Activated CD8-positive, alpha-beta memory T cell treated with anti-CD3 and anti-CD28 coated beads, Interleukin-2, amount 50 U/mL, for 48 hours (primary cell): ENCODE measurements around the gene NLRP5.
A peak's percentile ranks its signal among the peaks of the same experiment; 100 is the strongest.
"Not testable (repeated sequence)": the region's sequence is repeated elsewhere in the genome, so short reads cannot be mapped to it uniquely, and the experiment has no call there.

ENCODE experiments used
- DNase-seq: peaks from one replicate; pipeline ENCODE4 v3.0.0-alpha.2; 2020

NLRP5 gene

DNA sequence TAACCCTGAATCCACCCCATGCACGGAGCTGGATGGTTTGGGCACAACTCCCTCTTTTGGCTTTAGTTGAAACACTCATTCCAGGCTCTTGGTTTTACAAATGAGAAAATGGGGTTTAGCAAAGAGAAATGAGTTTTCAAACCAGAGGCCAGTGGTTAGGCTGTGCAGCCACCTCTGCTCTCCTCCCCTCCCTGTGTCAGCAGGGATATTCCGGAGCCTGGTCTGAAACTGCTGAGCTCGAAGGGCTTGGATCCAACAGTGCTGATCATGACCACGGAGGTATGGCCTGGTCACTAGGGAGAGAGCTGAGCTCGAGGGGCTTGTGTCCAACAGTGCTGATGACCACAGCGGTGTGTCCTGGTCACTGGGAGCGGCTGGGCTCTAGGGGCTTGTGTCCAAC, 93.0 kb downstream of the NLRP5 start:
- no peak for DNase-seq

DNA sequence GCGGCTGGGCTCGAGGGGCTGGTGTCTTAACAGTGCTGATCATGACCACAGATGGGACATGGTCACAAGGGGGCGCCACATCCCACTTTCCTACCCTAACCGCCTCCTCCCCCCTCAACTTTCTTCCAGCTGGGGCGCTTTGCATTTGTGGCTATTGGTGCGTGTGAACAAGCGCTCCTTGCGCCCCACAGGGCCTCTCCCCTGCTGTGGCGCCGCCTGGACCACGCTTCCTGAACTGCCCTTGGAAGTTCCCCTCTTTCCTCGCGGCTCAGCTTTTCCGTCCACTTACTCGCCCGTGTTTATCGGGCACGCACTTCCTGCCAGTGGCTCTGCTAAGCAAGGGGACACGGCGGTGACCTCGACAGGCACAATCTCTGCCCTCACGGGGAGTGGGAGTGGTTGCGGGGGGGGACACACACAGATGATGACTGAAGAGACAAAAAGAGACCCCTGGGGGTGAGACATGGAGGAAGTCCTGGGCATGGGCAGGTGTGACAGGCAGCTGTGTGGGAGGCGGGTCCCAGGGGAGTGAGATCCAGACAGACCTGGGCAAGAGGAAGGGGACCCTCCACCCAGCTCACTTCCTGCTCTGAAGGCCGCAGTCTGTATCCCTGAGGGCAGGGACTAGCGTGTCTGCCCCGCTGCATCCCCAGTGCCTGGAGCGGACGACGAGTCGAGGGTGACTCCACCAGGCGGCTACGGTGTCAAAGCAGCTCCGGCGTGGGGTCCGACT, 94.3 kb downstream of the NLRP5 start:
- peak; percentile 91 for DNase-seq

DNA sequence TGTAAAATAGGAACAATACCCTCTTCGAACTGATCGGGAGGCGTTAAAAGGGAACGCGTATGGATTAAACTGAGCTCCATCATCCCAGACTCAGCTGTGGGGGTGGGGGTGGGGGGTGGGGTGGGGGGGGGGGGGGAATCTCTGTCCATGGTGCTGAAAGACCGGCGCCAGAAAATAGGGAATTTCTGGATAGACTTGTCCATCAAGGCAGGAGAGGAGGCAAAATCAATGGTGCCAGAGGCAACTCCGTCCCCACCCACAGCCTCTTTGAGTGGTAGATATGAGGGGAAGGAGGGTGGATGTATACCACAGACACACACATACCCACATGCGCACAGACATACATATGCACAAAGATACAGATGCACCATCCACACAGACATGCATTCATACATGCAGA, 97.1 kb downstream of the NLRP5 start:
- DNase-seq = no peak

DNA sequence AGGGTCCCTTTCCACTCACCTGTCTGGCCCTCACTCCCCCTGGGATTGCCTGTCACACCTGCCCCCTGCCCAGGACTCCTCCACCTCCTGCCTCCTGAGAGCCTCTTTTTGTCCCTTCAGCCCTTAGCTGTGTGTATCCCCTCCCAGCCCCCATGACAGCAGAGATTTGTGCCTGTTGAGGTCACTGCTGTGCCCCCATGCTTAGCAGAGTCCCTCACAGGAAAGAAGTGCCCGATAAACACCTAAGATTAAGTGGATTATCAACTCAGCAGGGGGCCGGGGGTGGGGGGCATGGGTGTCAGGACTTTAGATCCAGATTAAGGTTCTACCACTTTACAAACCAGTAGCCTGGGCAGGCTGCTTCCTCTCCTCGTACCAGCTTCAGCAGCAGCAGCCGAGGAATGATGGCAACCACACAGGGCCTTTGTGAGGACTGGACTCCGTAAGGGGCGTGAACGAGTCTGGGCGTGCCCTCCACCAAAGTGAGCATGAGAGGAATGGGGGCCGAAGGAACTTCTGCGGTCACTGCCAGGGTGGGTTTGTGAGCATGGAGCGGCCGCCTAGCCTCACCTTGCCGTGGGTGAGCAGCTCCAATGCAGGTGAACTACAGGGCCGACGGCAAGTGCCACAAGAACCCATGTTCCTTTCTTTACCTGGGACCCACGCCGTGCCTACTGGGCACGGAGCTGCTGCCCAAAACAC, 98.4 kb downstream of the NLRP5 start:
- no peak for DNase-seq

DNA sequence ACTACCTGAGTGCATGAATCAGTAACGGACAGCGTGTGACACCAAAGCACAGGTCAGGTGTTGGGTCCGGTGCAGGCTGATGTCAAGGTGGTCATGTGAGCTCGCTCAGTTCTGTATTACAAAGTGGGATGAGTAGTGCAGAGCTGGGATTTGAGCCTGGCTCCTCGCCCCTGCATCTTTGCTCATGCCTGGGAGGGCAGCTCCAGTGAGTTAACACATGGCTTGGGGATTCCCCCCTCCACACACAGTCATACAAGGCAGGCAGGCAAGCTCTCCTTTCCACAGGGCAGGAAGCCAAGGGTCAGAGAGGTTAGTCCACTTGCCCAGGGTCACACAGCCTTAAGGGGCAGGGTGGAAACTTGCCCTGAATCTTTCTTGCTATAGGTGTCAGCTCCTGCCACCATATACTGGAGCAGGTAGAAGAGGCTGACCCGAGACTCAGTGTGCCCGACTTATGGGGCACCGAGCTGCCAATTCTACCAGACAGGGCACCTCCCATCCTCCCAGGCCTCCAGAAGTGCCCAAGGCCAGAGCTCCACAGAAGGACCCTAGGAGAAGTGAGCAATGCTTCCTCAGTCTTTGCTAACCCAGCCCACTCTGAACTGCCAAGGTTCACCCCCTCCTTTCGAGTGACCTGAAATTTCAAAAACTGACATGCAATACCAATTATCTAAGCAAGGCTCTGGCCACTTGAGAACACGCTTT, 99.1 kb downstream of the NLRP5 start:
- DNase-seq = no peak

DNA sequence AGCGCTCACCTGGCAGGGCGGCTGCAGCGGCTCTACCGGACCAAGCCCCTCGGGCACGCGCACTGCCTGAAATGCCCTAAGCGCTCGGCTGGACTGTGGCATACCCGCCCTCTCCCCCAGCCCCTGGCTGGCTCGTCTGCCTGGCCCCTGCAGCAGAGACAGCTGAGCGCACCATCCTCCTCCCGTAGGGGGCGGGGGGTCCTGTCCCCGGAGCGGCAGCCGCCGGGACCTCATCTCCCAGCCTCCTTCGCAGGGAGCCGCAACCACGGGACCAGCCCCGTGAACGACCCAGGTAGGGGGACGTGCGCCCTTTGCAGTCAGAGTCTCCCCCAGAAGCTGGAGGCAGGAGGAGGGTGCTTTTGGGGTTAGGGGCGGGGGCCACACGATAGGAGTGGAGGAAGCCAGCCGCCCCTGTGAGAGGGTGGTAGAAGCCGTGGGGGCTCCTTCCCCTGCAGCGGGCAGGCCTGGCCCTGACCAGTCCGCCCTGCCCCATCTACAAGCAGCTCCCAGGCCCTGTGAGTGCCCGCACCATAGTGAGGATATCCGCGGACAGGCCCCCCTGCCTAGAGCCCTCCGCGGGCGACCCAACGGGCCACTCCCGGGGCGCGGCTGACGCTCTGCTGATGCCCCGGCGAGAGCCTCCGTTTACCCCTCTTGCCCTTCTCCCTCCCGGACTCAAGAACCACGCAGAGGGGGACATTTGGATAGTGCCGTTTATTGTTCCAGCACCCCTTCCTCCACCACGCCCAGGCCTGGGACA, 100.3 kb downstream of the NLRP5 start:
- no peak for DNase-seq

DNA sequence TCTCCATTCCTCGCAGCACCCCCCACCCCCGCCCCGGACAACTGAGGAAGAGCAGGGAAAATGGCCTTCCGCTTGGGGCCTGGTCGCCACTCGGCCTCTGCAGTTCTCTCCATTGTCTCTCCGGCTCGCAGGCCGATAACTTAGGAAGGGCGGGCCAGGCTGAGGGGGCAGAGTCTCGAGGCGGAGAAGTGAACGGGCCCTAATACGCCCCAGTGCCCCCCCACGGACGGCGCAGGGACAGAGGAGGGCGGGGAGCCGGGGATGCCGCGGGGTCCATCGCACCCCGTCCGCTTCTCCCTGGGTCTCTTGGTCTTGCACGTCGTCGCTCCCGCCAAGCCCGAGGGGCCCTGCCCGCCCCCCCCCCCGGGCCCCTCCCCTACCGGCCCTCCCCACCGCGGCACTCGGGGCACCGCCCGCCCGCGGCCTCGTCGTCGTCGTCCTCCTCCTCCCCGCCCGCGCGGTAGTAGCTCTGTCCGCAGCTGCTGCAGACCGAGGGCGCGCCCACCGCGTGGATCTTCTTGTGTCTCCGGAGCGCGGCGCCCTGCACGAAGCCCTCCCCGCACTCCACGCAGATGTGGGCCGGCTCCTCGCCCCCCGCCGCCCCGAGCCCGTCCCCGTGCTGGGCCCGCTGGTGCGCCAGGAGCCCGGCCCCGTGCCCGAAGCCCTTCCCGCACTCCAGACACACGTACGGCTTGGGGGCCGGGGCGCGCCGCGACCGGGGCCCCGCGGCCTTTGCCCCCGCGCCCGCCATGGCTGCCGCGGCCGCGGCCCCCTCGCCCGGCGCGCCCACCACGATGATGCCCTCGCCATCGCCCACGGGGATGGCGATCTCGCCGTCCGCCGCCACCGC, 101.3 kb downstream of the NLRP5 start:
- no peak for DNase-seq

DNA sequence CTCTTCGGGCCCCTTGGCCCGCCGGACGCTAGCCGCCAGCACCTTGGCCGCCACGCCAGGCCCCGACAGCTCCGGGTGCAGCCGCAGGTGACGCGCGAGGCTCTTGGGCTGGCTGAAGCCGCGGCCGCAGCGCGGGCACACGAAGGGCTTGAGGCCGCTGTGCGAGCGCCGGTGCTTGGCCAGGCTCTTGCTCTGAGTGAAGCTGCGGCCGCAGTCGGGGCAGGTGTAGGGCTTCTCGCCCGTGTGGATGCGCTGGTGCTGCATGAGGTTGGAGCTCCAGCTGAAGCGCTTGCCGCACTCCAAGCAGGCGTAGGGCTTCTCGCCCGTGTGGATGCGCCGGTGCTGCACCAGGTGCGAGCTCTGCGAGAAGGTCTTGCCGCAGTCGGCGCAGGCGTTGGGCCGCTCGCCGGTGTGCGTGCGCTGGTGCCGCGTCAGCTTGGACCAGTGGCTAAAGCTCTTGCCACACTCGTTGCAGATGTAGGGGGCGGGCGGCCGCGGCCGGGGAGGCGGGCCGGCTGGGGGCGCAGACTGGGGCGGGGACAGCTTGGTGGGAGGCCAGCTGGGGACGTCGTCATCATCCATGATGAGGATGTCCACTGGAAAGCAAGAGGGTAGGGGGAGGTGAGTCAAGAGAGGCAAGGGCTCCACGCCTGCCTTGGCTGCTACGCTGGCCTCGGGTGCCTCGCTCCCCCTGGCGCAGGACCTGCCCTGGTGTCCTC, 102.1 kb downstream of the NLRP5 start:
- no peak for DNase-seq

DNA sequence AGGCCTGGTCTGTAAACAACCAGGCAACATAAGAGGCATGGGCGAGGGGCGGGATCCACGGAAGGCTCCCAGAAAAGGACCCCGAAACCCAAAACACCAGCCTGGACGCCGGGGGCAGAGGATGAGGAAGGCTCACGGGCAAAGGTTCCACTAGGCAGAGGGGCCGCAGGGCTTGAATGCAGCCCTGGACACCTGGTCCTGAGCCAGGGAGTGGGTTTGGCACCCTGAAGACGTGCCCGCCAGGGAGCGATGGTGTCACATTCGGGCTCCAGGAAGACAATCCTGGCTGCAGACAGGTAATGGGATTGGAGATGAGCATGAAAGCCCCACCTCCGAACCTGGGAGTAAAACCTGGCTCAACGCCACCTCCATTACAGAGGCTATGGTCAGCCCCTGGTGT, 102.8 kb downstream of the NLRP5 start:
- DNase-seq = no peak

DNA sequence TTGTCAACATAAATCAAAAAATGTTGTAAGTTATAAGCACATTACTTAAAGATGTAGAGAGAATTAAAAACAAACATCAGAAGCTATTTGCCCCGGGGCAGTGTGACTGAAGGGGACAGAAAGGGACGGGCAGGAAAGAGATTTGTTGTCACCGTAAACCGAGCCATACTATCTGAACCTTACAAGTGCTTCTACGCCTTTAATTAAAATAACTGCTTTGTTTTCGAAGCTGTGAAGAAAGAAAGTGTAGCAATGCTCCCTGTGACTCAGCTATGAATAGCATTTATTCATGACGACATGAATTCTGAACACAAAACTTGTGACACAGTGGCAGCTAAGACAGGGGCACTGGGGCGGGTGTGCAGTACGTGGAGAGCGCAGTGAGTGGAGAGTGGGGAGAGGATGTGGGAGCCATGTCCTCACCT, 104.5 kb downstream of the NLRP5 start:
- DNase-seq = no peak

DNA sequence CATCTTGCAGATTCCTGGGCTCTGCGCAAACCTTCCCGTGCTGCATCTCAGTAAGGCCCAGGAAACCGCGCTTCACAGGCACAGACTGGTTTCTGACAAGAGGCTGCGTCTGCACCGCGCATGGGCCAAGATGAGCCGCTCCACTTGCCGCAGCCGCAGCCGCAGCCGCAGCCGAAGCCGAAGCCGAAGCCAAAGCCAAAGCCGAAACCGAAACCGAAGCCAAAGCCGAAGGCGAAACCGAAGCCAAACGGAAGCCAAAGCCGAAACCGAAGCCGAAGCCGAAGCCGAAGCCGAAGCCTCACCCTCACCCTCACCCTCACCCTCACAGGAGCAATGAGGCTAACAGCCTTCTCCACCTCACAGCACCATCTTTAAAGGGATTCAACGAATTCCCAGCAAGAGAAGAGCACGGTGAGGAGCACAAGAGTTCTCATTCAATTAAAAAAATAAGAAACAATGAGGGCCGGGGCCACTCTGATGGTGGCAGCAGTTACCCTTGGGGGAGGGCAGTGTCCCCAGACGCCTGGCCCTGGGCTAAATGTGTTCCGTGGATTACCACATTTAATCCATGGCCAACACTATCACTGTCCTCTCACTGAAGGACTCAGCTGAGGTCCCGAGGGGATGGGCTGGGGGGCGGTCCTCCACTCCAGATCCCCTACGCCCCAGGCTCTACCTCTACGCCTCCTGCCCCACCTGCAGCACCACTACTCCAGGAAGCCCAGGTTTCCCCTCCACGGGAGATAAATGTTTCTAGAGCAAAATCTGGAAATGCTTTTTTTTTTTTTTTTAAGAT, 105.4 kb downstream of the NLRP5 start:
- no peak for DNase-seq

DNA sequence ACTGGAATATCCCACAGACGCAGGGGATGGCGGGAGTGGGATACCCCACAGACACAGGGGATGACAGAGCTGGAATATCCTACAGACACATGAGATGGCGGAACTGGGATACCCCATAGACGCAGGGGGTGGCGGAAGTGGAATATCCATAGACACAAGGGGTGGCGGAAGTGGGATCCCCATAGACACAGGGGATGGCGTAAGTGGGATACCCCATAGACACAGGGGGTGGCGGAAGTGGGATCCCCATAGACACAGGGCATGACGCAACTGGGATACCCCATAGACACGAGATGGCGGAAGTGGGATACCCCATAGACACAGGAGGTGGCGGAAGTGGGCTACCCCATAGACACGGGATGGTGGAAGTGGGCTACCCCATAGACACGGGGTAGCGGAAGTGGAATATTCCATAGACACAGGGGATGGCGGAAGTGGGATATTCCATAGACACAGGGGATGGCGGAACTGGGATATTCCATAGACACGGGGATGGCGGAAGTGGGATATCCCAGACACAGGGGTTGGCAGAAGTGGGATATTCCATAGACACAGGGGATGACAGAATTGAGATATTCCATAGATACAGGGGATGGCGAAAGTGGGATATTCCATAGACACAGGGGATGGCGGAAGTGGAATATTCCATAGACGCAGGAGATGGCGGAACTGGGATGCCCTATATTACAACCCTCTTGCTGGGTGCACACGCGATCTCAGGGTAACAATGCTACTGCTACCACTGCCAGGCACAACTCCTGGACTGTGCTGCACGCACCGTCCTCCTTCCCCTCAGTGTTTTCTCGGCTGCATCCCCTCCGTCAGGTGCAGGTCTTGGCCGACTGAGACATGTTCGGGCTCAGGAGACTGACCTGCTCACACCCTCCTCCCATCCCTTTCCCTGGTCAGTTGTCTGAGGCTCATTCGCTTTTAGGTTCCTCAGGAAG, 106.4 kb downstream of the NLRP5 start:
- no peak for DNase-seq

DNA sequence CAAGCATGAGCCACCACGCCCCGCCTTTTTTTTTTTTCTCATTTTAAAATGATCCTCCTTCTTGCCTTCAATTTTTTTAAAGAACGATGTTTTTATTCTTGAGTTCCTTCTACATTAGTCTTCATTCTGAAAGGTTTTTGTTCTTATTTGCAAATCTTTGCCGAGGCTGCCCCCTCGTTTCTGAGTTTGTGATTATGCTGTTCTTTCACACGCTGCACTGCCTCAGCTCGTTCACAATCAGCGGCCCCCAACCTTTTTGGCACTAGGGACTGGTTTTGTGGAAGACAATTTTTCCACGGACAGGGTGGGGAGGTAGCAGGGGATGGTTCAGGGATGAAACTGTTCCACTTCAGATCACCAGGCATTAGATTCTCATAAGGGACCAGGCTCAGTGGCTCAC, 107.9 kb downstream of the NLRP5 start:
- no peak for DNase-seq

DNA sequence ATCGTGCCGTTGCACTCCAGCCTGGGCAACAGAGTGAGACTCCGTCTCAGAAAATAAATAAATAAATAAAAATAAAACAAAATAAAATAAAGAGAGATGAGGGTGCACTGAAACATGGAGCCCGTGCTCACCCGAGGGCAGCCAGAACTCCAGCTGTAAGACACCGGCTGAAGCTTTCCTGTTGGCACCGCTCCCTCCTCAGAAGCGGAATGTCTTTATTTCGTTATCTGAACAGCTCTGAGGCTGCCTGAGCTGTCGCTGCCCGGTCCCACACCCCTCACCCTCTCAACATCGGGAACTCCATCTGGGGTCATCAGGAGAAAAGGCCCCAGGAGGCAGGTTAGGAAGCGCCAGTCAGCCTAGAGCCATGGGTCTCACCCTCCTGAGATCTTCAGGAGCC, 110.1 kb downstream of the NLRP5 start:
- DNase-seq = no peak

DNA sequence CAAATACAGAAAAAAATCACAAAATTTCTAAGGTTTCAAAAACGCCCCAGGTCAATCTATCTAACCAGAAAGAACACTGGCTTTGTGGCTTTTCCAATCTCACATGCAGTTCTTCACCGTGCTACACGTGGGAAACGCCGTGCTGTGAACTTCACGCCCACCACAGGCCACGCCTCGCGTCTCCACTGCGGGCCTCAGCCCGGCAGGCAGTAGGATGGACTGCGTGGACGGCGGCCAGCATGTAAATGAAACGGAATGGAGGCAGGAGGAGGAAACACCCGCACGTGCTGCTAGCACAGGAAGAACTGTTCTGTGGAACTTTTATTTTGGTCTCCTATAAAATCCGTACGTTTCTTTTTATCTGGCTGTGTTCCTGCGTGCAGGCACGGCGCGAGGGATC, 110.7 kb downstream of the NLRP5 start:
- no peak for DNase-seq

DNA sequence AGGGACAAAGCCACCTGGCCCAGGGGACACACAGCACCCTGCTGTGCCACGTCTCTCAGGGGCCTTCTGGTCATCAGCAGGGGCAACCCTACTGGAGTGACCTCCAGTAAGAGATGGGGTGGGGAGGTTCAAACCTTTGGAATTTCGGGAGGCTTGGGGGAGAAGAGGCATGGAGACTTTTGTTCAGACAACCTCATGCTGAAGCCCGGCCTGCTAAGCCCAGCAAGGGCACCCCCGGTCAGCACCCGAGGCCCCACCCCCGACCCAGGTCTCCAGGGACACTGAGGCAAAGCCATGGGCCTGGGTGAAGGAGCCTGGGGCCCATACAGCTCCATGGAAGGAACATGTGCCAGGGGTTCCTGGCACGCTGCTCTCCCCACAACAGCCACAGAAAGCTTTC, 111.2 kb downstream of the NLRP5 start:
- DNase-seq = no peak

DNA sequence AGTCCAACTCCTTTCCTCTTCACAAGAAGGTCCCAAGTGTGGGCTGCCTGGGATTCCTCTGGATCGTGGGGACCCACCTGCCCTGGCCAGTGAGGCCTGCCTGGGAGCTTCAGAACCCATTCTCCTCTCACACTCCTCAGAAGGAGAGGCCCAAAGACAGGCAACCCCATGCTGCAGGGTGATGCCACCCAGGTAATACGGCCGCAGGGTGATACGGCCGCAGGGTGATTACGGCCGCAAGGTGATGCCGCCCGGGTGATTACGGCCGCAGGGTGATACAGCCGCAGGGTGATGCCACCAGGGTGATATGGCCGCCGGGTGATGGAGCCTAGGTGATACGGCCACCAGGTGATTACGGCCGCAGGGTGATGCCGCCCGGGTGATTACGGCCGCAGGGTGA, 111.7 kb downstream of the NLRP5 start:
- not testable (repeated sequence) for DNase-seq

DNA sequence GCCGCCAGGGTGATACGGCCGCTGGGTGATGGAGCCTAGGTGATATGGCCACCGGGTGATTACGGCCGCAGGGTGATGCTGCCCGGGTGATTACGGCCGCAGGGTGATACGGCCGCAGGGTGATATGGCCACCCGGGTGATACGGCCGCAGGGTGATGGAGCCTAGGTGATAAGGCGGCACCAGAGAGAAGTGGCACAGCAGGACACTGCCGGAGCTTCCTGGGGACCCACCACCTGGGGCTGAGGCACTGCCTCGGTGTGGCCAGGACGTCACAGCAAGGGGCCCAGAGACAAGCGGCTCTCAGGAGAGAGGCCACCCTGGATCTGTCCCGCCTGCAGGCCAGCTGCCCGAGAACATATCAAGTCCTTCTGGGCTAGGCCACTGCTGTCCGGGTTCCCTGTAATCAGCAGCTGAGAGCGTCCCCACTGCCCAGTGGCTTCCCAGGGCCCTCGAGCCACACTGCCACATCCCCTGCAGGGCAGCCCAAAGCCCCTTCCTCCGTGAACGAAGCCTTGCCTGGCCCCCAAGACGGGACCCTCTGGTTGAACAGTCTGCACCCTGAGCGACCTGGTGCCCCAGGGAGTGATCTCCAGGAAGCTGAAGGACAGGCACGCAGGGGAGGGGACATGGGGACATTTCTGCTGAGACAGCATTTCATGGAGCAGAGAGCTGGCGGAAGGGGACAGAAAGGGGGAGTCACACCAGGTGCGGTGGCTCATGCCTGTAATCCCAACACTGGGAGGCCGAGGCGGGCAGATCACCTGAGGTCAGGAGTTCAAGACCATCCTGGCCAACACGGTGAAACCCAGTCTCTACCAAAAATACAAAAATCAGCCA, 112.4 kb downstream of the NLRP5 start:
- no peak for DNase-seq
